ENCODE measurements around the gene GALNTL6. TPM values are rescaled to one million over a fixed set of nuclear protein-coding genes. Genes with fewer than 3 reads are reported as not detected.
"Not testable (repeated sequence)": the region's sequence is repeated elsewhere in the genome, so short reads cannot be mapped to it uniquely, and the experiment has no call there.

Gene GALNTL6
- total RNA-seq, 1 donor from 2014 or later, result not detected

DNA sequence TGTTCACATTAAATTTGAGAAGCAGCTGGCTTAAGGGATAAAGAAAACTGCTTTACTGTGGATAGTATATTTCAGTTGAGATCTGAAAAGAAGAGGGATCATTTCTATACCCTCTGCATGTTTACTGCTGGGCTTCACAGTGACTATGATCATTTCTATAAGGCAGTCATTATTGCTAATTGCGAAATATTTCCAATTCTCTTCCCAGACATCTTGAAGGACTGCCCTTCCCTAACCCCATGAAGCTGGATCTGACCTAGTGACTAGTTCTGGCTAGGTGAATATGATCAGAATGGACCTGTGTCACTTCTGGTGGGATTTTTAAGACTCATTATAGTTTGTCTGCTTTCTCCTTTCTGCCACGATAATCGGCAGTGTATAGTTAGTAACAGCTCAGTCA lies 848.9 kb downstream of the GALNTL6 start:
- no peak for DNase-seq (ENCODE audit: low read depth)

DNA sequence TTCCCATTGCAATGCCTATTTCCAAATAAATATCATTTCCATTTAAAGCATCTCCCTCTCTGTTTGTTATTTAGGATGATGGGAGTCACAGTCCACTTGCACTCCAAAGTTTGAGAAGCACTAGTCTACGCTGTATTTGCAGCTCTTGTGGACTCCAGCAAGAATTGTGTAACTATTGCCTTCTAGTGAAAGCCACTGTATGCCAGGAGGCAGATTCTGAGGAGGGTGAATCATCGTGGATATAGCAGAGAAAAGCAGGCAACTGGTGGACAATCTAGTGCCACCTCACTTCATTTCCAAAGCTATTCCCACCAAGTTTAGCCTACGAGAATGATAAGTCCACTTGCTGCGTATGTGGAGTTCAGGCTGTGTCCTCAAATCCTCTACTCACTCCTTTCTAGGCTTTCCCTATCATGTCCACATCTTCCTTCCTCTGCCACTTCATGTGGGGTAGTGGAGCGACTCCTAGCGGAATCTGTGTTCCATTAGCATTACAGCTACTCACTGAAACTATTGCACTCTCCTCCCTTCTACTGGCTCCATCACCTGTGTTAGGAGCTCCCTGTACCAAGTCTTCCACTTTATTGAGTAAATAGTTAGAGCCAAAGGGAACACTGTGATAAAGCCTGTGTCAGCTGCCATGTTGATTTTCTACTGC lies 853.6 kb downstream of the GALNTL6 start:
- DNase-seq (ENCODE audit: low read depth), result peak; percentile 85

DNA sequence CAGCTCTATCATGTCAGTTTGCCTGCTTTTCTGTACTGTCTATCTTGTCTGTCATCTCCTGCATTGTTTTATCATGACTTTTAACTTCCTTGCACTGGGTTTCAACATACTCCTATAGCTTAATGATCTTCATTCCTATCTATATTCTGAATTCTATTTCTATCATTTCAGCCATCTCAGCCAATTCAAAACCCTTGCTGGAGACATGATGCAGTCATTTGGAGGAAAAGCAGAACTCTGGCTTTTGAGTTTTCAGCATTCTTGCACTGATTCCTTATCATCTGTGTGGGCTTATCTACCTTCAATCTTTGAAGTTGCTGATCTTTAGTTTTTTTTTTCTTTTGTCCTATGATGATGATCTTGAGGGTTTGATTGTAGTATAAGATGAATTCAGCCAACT lies 861.6 kb downstream of the GALNTL6 start:
- no peak for DNase-seq (ENCODE audit: low read depth)

DNA sequence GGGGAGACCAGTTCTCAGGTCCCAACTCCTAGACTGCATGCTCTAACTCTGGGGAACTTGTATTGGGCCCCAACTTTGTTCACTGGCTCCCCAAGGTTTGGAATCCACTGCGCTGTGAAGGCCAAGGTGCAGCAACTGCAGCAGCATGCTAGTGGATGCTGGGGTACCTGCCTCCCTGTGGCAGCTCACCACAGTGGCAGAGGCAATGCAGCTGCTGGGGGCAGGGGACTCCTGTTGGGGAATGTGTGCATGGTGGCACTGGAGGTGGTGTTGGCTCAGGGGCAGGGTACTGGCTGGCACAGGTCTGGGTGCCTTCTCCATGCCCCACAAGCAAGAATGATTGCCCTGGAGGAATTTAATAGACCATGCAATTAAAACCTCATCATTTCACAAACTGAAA lies 862.0 kb downstream of the GALNTL6 start:
- no peak for DNase-seq (ENCODE audit: low read depth)

DNA sequence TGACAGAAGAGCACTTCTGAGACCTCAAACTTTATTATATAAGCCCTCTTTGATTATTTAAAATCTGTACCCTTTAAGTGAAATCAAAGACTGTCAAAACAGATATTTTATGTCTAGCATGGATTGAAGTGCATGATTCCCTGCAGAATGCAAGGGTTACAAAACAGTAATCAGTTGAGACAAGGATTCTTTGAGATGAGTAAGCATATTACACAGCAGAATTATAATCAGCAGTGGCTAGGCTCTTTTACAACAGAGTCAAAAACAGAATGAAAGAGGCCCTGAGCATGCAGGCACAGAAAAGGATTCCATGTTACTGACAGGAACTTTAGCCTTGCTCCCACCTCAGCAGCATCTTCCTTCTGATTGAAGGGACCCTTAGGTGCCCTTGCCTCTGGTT lies 867.5 kb downstream of the GALNTL6 start:
- no peak for DNase-seq (ENCODE audit: low read depth)

DNA sequence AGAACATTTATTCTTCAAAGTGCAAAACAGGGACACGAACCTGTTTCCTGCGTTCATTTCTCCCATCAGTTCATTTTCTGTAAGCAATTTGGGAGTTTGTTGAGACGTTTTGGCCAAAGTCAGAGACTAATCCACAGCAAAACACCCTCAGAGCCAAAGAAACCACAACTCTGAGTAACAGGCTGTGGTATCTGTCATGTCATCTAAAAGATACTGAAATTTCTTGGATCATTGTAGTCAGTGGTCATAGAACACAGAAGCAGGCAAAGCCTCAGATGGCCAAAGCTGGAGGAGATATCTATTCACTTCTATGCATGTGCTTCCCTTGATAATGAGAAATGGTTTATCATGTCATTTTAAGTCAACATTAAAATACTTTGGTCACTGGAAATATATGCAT lies 869.8 kb downstream of the GALNTL6 start:
- no peak for DNase-seq (ENCODE audit: low read depth)

DNA sequence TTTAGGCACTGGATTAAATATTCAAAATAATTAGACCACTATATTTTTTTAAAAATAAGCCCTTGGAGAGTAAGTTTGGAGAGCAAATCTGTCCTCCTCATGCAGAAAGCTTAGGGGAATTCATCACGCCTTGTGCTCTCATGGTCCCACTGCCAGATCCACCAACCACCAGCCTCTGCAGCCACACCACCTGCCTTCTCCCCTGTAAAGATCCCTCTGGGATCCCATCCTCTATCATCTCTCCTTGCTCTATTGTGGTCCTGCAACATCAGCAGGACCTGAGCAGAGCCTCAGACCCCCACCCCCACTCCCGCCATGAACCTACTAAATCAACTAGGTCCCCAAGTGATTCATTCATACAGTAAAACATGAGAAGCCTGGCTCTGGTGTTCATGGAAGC lies 872.8 kb downstream of the GALNTL6 start:
- no peak for DNase-seq (ENCODE audit: low read depth)

DNA sequence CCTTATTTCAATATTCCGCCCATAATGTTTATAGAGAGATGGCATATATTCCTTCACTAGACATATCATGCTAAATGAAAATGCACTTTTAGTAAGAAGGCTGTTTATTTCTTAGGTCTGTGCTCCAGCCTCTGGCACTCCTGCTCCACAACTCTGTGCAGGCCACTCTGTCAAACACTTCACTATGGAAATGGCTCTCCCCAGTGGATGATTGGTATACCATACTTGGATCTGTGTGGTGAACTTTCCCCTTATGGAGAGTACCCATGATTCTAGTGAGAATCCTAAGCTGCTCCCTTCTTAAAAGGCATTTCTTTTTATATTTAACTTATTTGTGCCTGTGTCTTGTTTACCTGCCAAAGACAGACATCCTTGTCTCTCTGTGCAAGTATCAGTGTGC lies 875.3 kb downstream of the GALNTL6 start:
- DNase-seq (ENCODE audit: low read depth), result peak; percentile 17

DNA sequence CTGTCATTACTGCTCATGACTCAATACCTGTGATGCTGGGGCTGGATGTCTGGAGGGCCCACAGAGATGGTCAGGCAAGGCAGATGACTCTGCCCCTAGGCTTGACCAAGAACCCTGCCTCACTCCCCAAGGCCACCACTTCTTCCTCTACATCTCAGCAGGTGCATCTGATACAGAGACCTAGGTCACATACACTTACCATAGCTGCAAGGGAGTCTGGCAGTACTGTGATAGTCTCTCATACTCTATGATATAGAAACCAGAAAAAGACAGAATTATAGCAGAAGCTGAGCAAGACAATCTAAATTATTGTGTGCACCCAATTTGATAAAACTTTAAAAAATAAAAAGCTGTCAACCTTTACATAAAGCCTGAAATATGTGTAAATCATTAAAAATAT lies 878.3 kb downstream of the GALNTL6 start:
- DNase-seq (ENCODE audit: low read depth), result no peak

DNA sequence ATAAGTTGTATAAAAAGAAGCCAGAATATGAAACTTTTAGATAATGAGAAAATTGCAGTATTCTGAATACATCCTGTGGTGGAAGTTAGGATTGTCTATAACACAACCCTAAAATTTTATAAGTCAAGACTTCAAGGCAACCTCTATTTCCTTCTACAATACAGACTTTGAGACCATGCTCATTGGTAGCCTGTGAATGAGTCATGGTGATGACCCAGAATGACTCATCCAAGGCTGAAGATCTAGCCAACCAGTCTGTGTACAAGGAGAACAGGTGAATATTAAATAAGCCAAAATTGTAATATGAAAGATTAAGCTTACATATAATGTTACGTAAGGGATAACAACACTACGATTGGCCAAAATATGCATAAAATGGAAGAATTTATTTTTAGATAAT lies 879.5 kb downstream of the GALNTL6 start:
- no peak for DNase-seq (ENCODE audit: low read depth)

DNA sequence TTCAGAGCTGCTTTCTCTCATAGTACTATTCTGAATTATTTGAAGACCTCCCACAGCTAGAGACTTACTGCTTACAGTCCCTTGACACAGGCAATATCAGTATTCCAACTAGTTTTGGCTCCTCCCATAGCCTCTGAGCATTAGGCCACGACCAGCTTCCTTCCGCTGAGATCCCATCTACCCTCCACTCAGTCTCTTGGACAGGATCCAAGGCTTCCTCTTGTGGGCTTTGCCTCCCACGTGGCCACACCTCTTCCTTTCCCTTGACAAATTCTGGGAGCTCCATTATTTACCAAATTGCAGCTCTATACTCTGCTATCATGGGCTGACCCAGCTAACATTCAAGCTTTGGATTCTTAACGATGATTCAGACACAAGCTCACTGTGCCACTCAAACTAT lies 885.1 kb downstream of the GALNTL6 start:
- no peak for DNase-seq (ENCODE audit: low read depth)

DNA sequence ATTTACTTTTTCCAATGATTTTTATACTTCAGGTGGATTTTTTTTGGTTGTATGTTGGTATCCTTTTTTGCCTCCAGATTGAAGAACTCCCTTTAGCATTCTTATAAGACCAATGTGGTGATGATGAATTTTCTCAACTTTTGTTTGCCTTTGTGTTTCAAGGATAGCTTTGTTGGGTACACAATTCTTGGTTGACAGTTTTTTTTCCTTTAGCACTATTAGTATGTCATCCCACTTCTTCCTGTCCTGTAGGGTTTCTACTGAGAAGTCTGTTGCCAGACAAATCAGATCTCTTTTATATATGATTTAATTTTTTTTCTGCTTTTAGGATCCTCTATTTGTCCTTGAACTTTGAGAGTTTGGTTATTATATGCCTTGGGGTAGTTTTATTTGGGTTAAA lies 892.4 kb downstream of the GALNTL6 start:
- DNase-seq (ENCODE audit: low read depth), result no peak

DNA sequence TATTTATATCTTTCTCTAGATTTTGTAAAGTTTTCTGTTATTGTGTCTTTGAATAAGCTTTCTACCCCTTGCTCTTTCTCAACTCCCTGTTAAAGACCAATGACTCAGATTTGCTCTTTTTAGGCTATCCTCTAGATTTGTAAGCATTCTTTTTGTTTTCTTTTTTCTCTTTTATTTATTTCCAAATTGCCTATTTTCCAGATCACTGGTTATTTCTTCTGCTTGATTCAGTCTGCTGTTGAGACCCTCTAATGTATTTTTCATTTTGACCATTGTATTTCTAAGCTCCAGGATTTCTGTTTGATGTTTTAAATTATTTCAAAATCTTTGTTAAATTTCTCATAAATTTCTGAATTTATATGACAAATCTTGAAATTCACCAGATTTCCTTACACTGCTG lies 892.8 kb downstream of the GALNTL6 start:
- DNase-seq (ENCODE audit: low read depth), result no peak

DNA sequence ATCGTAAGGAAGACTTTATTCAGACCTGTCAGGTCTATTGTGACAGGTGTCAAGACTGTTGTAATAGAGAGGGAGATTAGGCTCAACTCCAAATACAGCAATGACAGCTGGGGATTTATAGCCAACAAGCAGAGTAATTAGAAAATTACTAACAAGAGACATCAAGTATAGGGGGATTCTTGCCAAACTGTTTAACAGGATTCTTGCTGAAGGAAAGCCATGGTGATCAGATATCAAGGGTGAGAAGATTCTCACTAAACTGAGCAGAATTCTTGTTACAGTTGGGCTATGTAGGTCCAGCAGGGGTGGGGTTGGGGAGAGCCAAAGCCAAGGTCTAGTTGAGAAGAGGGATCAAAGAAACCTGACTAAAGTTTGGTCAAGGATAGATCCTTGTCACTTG lies 894.4 kb downstream of the GALNTL6 start:
- no peak for DNase-seq (ENCODE audit: low read depth)

DNA sequence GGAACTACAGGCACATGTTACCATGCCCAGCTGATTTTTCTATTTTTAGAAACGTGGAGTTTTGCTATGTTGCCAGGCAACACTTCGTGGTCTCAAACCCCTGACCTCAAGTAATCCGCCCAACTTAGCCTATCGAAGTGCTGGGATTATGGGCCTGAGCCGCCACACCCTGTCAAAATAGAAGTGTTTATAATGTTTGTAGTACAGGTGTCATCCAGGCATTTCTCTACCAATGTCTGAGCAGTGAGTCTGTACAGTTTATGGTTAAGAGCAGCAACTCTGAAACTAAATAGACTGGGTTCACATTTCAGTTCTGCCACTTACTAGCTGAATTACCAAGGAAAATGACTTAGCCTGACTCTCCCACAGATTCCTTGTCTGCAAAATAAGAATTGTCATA lies 895.0 kb downstream of the GALNTL6 start:
- no peak for DNase-seq (ENCODE audit: low read depth)

DNA sequence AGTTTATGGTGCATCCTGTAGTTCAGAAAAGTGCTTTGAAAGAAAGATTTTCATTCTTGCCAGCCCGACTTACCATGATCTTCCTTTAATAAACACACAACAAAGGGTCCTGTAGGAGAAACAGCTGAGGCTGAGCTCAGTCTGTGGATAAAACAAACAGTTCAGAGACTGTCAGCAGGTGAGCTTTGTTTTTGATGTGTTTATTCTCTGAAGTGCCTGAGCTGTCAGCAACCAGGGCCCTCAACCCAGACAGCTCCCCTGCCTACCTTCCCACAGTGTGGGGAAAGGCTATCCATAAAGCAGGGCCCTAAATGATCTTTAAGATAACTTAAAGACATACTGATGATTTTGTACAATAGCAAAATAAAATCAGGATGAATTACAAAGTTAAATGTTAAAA lies 896.2 kb downstream of the GALNTL6 start:
- no peak for DNase-seq (ENCODE audit: low read depth)

DNA sequence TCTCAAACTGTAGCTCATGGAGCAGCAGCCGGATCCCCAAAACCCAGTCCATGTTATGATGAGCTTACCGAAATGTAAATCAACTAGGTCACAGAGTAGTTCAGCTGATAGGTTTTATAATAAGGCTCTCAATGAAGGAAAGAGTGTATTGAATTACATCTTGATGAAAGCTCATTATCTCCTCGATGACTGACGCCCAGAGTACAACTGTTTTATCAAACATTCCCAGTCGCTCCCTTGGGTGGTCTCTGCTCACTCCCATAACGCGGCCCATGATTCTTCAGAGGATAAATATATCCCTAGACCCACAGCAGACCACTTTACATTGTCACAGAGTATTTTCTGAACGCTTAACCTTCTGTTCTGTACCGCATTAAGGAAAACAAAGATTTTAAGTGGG lies 903.1 kb downstream of the GALNTL6 start:
- no peak for DNase-seq (ENCODE audit: low read depth)

DNA sequence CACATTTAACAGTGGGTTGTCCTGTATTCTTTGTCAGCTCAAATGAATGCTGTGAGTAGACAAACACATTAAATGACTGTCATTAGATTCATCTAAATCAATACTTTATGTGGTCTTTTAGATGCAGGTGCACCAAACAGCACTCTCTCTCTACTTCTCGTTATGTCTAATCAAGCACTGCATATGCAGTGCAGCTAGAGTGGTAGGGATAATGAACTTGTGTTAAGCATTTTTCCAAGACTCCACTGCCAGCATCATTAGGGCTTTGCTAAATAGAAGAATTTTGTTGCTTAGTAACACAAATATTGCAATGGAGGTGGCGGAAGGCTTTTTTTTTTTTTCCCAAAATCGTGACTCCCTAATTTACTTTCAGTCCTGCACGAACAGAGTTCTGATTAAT lies 908.5 kb downstream of the GALNTL6 start:
- DNase-seq (ENCODE audit: low read depth), result no peak

DNA sequence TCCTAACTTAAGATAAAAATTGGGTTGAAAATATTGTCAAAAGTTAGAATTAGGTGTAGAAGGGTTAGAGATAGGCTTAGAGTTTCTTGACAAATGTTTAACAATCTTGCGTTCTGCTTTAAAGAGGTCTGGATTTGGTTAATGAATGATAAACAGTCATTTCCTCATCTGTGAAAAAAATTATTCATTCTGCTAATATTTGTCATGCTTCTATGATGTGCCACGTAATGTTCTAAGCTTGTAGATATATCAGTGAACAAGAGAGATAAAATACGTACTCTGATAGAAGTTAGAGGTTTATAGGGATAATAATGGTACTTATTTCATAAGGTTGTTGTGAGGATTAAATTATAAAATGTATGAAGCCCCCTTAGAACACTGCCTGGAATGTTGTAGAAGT lies 912.4 kb downstream of the GALNTL6 start:
- DNase-seq (ENCODE audit: low read depth), result peak; percentile 64

DNA sequence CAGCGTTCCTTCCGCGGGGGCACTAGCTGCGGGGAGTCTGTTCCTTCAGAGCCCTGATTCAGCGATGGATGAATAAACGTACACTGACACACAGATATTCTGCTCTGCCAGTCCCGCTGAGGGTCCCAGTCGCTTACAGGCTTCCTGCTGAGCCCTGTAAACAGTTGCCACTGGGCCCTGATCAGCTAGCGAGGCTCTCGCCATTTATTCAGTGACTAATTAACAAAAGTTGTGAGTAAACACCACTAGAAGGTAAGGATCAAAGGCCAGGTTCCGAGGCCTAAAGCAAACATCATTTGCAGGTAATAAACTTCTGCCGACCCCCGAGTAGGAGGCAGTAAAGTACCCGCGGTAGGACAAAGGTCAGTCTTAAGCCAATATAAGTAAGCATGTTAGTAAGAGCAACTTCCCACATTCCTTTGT lies 912.8 kb downstream of the GALNTL6 start:
- peak; percentile 59 for DNase-seq (ENCODE audit: low read depth)

DNA sequence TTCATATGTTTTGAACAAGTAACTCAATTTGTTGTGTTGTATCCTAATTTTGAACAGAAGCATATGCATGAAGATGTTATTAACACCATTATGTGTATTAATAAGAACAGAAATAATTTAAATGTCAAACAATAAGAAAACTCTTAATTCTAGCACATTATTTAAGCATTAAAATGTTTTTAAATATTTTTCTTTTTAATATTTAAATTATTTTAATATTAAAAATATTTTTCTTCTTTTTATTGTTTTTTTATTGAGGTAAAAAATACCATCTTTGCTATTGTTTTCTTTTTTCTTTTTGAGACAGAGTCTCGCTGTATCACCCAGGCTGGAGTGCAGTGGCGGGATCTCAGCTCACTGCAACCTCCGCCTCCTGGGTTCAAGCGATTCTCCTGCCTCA lies 914.4 kb downstream of the GALNTL6 start:
- DNase-seq (ENCODE audit: low read depth), result no peak

DNA sequence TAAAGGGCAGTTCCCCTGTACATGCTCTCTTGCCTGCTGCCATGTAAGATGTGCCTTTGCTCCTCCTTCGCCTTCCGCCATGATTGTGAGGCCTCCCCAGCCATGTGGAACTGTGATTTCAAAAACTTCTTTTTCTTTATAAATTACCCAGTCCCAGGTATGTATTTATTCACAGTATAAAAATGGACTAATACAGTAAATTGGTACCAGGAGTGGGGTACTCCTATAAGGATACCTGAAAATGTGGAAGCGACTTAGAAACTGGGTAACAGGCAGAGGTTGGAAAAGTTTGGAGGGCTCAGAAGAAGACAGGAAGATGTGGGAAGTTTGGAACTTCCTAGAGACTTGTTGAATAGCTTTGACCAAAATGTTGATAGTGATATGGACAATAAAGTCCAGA lies 920.4 kb downstream of the GALNTL6 start:
- DNase-seq (ENCODE audit: low read depth), result not testable (repeated sequence)

DNA sequence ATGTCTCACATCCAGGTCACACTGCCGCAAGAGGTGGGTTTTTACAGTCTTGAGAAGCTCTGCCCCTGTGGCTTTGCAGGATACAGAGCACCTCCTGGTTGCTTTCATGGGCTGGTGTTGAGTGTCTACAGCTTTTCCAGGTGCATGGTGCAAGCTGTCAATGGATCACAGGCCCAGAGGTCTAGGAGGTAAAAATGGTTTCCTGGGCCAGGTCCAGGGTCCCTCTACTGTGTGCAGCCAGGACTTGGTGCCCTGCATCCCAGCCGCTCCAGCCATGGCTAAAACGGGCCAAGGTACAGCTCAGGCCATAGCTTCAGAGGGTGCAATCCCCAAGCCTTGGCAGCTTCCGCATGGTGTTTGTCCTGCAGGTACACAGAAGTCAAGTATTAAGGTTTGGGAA lies 921.4 kb downstream of the GALNTL6 start:
- DNase-seq (ENCODE audit: low read depth), result no peak

DNA sequence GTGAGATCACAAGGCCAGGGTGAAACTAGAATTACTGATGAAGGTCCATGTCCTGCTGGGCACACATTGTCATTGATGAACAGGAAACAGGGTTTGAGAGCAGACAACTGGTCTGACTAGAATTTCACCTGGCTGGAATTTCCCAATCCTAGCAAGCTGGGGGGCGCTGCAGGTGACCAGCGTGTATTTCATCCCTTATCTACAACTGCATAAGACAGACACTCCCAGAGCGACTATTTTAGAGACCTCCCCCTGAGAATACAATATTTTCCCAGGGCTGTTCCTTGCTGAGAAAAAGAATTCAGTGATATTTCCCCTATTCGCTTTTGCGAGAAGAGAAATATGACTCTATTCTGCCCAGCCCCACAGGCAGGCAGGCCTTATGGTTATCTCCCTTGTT lies 922.8 kb downstream of the GALNTL6 start:
- DNase-seq (ENCODE audit: low read depth), result no peak

DNA sequence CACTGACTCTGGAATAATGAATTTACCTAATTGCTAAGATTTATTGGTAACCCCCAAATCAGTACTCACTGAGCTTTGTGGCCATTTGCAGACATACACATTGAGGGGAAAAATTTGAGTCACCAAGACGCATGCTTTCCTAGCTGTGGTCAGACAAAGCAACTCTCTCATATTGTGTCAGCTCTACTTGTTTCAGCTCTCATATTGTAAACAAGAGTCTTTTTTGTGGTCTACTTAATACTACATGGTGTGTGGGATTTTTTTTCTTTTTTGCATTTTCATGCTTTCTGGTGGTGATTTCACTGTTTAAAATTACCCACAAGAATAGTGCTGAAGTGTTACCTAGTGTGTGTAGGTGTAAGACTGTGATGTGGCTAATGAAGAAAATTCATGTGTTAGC lies 927.2 kb downstream of the GALNTL6 start:
- DNase-seq (ENCODE audit: low read depth), result peak; percentile 80

All from renal cortical epithelial cell (primary cell).